GM19240 (cell line): Measurements from ENCODE around the gene RBP5.

Experiments used
- DNase-seq: peaks from one replicate; pipeline ENCODE4 v3.0.0; 2011; ENCODE audit warnings: low spot score; ENCODE audit not compliant: insufficient read length

RBP5 gene

GRCh38 chr12:7075939-7076338, 52.8 kb downstream of the RBP5 start:
- DNase-seq = no peak

- DNase-seq = no peak
These were observed 53.2 kb downstream of the RBP5 start for GRCh38 chr12:7075518-7075917.

- no peak for DNase-seq
These were observed 54.7 kb downstream of the RBP5 start for GRCh38 chr12:7073946-7074345.
